ENCODE results near the gene WDR46. TPM values are rescaled to one million over a fixed set of nuclear protein-coding genes. Genes with fewer than 3 reads are reported as not detected.

Gene WDR46
- total and polyA plus RNA-seq, 2 of the 13 experiments (the other 11 are each of a cell fraction or from before 2014, with no cell fraction given): 47.4 to 105 TPM

DNA sequence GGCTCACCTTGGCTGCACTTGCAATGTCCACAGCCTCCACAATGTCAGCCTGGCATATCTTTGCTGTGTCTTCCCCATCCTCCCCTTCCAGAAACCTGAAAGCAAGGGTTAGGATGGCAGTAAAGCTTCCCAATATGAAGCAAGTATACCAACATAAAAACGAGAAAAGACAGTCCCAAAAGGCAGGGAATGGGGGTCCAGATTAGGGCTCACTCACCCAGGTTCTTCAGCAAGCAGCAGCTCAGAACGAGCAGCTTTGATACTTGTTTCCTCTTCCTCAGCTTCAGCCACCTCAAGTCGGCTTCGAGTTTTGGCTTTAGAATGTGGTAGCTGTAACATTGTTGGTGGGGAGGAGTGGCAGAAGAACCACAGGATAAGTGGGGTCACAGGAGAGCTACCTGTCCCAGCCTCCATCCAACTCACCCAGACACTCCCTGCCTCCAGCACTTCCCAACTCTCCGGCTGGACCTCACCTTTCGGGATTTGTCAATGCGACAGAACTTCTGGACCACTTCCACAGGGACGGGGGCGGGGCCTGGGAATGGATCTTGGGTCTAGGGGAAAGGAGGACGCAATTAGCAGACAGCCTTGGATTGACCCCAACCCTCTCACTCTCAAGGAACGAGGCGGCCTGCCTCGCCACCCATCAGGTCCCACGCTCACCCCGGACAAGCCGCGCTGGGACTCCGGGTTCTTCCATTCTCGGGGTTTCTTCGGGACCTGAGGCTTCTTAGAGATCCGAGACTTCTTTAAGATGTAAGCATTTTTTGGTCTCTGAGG lies 708 bp downstream of the WDR46 start (continued):
- TF ChIP-seq, protein P1, sequence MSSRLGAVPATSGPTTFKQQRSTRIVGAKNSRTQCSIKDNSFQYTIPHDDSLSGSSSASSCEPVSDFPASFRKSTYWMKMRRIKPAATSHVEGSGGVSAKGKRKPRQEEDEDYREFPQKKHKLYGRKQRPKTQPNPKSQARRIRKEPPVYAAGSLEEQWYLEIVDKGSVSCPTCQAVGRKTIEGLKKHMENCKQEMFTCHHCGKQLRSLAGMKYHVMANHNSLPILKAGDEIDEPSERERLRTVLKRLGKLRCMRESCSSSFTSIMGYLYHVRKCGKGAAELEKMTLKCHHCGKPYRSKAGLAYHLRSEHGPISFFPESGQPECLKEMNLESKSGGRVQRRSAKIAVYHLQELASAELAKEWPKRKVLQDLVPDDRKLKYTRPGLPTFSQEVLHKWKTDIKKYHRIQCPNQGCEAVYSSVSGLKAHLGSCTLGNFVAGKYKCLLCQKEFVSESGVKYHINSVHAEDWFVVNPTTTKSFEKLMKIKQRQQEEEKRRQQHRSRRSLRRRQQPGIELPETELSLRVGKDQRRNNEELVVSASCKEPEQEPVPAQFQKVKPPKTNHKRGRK (CRISPR knock-in tag; IDR thresholded peaks at IDR 0.05): no peak
- TF ChIP-seq ZNF598 (CRISPR knock-in tag; IDR thresholded peaks at IDR 0.05; ENCODE audit: borderline replicate concordance) (no peak), EED (CRISPR knock-in tag; IDR thresholded peaks at IDR 0.05) (0 out of 2 replicates have a peak, but pooled peaks have one; percentile 48), ZNF550 (CRISPR knock-in tag; IDR thresholded peaks at IDR 0.05; ENCODE audit: borderline replicate concordance) (no peak), ZBTB20 (CRISPR knock-in tag; IDR thresholded peaks at IDR 0.05; ENCODE audit: borderline replicate concordance, low read depth) (peak; percentile 18; the same call in 1 of the 2 replicates), FOXP1 (IDR thresholded peaks at IDR 0.05) (no peak), FOXP1 (CRISPR knock-in tag; IDR thresholded peaks at IDR 0.05) (no peak), ZNF232 (CRISPR knock-in tag; IDR thresholded peaks at IDR 0.05; ENCODE audit: borderline replicate concordance) (0 out of 2 replicates have a peak, but pooled peaks have one; percentile 35), ZNF253 (CRISPR knock-in tag; IDR thresholded peaks at IDR 0.05; ENCODE audit: borderline replicate concordance) (peak; percentile 73; the same call in 1 of the 2 replicates), CBX5 (CRISPR knock-in tag; IDR thresholded peaks at IDR 0.05; ENCODE audit: borderline replicate concordance) (no peak), TBX2 (CRISPR knock-in tag; IDR thresholded peaks at IDR 0.05; ENCODE audit: borderline replicate concordance) (no peak), MED1 (CRISPR knock-in tag; IDR thresholded peaks at IDR 0.05) (no peak; the same call in 1 of the 2 replicates), RFX3 (CRISPR knock-in tag; IDR thresholded peaks at IDR 0.05) (no peak), TSC22D2 (CRISPR knock-in tag; IDR thresholded peaks at IDR 0.05; ENCODE audit: borderline replicate concordance) (no peak), ZNF75D (CRISPR knock-in tag; IDR thresholded peaks at IDR 0.05; ENCODE audit: borderline replicate concordance) (0 out of 2 replicates have a peak, but pooled peaks have one; percentile 32), NBN (conservative IDR thresholded peaks at IDR 0.05) (no peak), RXRB (CRISPR knock-in tag; IDR thresholded peaks at IDR 0.05; ENCODE audit: borderline replicate concordance) (no peak), ATAD3A (CRISPR knock-in tag; IDR thresholded peaks at IDR 0.05) (no peak), TOE1 (CRISPR knock-in tag; IDR thresholded peaks at IDR 0.05) (0 out of 2 replicates have a peak, but pooled peaks have one; percentile 4), ZNF850 (CRISPR knock-in tag; conservative IDR thresholded peaks at IDR 0.05) (no peak), ZSCAN31 (CRISPR knock-in tag; IDR thresholded peaks at IDR 0.05; ENCODE audit: low read depth) (0 out of 2 replicates have a peak, but pooled peaks have one; percentile 18)
- TF ChIP-seq, protein P2, sequence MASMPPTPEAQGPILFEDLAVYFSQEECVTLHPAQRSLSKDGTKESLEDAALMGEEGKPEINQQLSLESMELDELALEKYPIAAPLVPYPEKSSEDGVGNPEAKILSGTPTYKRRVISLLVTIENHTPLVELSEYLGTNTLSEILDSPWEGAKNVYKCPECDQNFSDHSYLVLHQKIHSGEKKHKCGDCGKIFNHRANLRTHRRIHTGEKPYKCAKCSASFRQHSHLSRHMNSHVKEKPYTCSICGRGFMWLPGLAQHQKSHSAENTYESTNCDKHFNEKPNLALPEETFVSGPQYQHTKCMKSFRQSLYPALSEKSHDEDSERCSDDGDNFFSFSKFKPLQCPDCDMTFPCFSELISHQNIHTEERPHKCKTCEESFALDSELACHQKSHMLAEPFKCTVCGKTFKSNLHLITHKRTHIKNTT (CRISPR knock-in tag; IDR thresholded peaks at IDR 0.05): no peak
- TF ChIP-seq, protein P3, sequence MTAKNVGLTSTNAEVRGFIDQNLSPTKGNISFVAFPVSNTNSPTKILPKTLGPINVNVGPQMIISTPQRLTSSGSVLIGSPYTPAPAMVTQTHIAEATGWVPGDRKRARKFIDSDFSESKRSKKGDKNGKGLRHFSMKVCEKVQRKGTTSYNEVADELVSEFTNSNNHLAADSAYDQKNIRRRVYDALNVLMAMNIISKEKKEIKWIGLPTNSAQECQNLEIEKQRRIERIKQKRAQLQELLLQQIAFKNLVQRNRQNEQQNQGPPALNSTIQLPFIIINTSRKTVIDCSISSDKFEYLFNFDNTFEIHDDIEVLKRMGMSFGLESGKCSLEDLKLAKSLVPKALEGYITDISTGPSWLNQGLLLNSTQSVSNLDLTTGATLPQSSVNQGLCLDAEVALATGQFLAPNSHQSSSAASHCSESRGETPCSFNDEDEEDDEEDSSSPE (CRISPR knock-in tag; IDR thresholded peaks at IDR 0.05): no peak
- TF ChIP-seq, protein P4, sequence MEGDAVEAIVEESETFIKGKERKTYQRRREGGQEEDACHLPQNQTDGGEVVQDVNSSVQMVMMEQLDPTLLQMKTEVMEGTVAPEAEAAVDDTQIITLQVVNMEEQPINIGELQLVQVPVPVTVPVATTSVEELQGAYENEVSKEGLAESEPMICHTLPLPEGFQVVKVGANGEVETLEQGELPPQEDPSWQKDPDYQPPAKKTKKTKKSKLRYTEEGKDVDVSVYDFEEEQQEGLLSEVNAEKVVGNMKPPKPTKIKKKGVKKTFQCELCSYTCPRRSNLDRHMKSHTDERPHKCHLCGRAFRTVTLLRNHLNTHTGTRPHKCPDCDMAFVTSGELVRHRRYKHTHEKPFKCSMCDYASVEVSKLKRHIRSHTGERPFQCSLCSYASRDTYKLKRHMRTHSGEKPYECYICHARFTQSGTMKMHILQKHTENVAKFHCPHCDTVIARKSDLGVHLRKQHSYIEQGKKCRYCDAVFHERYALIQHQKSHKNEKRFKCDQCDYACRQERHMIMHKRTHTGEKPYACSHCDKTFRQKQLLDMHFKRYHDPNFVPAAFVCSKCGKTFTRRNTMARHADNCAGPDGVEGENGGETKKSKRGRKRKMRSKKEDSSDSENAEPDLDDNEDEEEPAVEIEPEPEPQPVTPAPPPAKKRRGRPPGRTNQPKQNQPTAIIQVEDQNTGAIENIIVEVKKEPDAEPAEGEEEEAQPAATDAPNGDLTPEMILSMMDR (CRISPR knock-in tag; IDR thresholded peaks at IDR 0.05): no peak
- TF ChIP-seq, protein P5, sequence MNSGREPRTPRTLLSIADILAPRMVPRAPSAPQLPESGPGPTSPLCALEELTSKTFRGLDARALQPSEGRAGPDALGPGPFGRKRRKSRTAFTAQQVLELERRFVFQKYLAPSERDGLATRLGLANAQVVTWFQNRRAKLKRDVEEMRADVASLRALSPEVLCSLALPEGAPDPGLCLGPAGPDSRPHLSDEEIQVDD (CRISPR knock-in tag; IDR thresholded peaks at IDR 0.05; ENCODE audit: borderline replicate concordance): 0 out of 2 replicates have a peak, but pooled peaks have one; percentile 60
